ENCODE measurements around the gene MT1X. TPM values are rescaled to one million over a fixed set of nuclear protein-coding genes. Genes with fewer than 3 reads are reported as not detected.
"Not testable (repeated sequence)": the region's sequence is repeated elsewhere in the genome, so short reads cannot be mapped to it uniquely, and the experiment has no call there.

Gene MT1X
- total RNA-seq, 4 donors from 2014 or later = 7.4 to 201 (median 66.3) TPM

DNA sequence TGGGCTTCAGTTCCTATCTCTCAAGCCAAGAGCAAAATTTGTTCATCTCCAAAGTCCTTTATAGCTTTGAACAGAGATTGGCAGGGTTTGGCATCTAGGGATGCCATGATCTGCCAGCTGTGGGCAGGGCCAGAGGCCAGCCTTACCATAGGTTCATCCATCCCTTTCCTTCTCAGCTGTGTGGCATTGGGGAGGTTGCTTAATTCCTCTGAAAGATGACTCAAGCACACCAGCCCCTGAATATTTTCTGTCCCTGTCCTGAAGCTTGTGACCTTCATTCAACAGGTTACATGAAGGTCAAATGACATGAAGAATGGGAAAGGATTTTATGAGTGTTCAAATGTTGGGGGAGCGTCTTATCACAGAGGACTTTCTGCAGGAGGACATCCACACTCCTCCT, 17.8 kb upstream of the MT1X start:
- Histone ChIP-seq H3K36me3 (no peaks in the 10 kb centered on the region), H3K4me3 (no peak overlapping the region), H3K9me3 (no peaks in the 10 kb centered on the region), H3K27me3 (peaks cover 0 to 12% of the 10 kb centered on the region in 2 donors), H3K27ac (no peak overlapping the region), H3K4me1 (peaks cover 0 to 4% of the 10 kb centered on the region in 2 donors)
- intact Hi-C loops (cut with DNase I; ENCODE audit: low total_unique reads) = no loop called here
- DNase-seq = no peak
- TF ChIP-seq, protein P1, sequence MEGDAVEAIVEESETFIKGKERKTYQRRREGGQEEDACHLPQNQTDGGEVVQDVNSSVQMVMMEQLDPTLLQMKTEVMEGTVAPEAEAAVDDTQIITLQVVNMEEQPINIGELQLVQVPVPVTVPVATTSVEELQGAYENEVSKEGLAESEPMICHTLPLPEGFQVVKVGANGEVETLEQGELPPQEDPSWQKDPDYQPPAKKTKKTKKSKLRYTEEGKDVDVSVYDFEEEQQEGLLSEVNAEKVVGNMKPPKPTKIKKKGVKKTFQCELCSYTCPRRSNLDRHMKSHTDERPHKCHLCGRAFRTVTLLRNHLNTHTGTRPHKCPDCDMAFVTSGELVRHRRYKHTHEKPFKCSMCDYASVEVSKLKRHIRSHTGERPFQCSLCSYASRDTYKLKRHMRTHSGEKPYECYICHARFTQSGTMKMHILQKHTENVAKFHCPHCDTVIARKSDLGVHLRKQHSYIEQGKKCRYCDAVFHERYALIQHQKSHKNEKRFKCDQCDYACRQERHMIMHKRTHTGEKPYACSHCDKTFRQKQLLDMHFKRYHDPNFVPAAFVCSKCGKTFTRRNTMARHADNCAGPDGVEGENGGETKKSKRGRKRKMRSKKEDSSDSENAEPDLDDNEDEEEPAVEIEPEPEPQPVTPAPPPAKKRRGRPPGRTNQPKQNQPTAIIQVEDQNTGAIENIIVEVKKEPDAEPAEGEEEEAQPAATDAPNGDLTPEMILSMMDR (IDR thresholded peaks at IDR 0.05) = no peak
- TF ChIP-seq POLR2A (IDR thresholded peaks at IDR 0.05) = no peak

GRCh38 chr16:56665286-56666261, 16.7 kb upstream of the MT1X start:
- H3K4me3 ChIP-seq; H3K27ac ChIP-seq; H3K36me3 ChIP-seq; DNase-seq; H3K9me3 ChIP-seq; intact Hi-C loops (cut with DNase I; ENCODE audit: low total_unique reads); H3K4me1 ChIP-seq: not testable (repeated sequence)
- H3K27me3 ChIP-seq = peaks cover 0 to 14% of the 10 kb centered on the region in 2 donors

GRCh38 chr16:56667581-56668571, 14.4 kb upstream of the MT1X start, which contains the start of gene MT1G:
TSS of gene MT1G (minus strand) at chr16:56668065. CDS start at chr16:56667993, 72 bp downstream.
- no peak within 1 kb of the TSS for H3K4me3 ChIP-seq
- intact Hi-C loops (cut with DNase I; ENCODE audit: low total_unique reads) = no loop called here
- no peak for DNase-seq

DNA sequence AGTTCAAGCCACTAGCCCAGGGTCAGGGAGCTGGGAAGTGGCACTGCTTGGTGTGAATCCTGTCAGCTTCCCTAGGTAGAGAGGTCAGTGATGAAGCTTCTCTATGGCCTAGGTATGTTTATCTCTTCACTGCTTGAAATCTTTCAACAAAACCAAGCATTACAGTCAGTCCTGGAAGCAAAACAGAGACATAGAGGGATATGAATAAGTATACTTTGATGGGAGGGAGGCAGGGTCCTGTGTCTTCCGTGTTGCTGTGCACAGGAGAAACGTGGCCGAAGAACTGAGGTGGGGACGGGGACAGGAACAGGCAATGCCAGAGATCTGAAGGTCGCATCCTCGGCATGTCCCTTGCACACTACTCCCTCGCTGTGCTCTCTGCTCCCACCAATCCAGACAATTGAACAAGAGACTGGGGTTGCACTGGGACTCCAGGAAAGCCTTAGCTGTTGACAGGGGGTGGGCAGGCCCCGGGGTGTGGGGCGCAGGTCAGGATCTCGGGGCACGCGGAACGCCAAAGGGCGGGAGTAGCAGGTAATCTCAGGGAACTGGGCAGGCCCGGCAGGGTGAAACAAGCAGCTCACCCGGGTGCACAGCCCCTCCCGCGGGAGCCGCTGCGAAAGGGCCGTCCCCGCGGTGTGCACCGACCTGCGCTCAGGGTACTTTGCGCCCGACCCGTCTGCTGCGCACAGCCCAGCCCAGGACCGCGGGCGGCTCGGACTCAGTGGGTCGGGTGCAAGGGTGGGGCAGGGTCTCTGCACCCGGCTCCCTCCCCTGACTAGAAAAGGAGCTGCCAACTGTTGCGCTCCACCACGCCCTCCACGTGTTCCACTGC, 13.0 kb upstream of the MT1X start, which contains the start of gene MT1H:
MT1H (plus strand) TSS at position 810 of the 835 bp plus-strand sequence. CDS start 71 bp downstream, outside the sequence.
- DNase-seq = no peak
- Histone ChIP-seq H3K9me3 (no peaks in the 10 kb centered on the region), H3K27me3 (peaks cover 0 to 11% of the 10 kb centered on the region in 2 donors), H3K27ac (no peak within 1 kb of the TSS), H3K4me1 (no peaks in the 10 kb centered on the region), H3K4me3 (no peak within 1 kb of the TSS), H3K36me3 (no peaks in the 10 kb centered on the region)
- TF ChIP-seq, protein P1 (IDR thresholded peaks at IDR 0.05) = no peak
- TF ChIP-seq POLR2A (IDR thresholded peaks at IDR 0.05) = no peak
- intact Hi-C loops (cut with DNase I; ENCODE audit: low total_unique reads) = no loop called here

More at GRCh38 chr16:56667581-56668571, 14.4 kb upstream of the MT1X start, which contains the start of gene MT1G:
- TF ChIP-seq POLR2A (IDR thresholded peaks at IDR 0.05) = no peak
- TF ChIP-seq, protein P1 (IDR thresholded peaks at IDR 0.05) = no peak
- Histone ChIP-seq H3K27me3 (peaks cover 0 to 11% of the 10 kb centered on the region in 2 donors), H3K9me3 (no peaks in the 10 kb centered on the region), H3K4me1 (peaks cover 0 to 2% of the 10 kb centered on the region in 2 donors), H3K36me3 (no peaks in the 10 kb centered on the region), H3K27ac (no peak within 1 kb of the TSS)
